Adrenal gland (tissue), 12 donors: ENCODE measurements around the gene GRK1. TPM values are rescaled to one million over a fixed set of nuclear protein-coding genes. Genes with fewer than 3 reads are reported as not detected.

ENCODE experiments used
- DNase-seq, 7 donors: peaks; one replicate each; pipeline ENCODE4 v3.0.0-alpha.2; 2019 to 2020
- H3K27ac ChIP-seq, 5 donors: fragments of 200-600 bp; sonication (generic) in 4 of 5; 1 replicate in 3 of 5; 2 replicates in 2 of 5; pipeline versions ENCODE4 v1.5.1 to v1.8.0; 2016 to 2020; ENCODE audit warnings: mild to moderate bottlenecking in 1 of 5
- H3K27me3 ChIP-seq: fragments of 200-600 bp; 2 replicates; pipeline ENCODE4 v1.8.0; 2021
- H3K36me3 ChIP-seq, 2 donors: fragments of 200-600 bp; replicated peaks in 1 of 2; 1 replicate in 1 of 2; 2 replicates in 1 of 2; pipeline versions ENCODE4 v1.5.1 to v1.8.0; 2018 to 2022
- H3K4me1 ChIP-seq, 2 donors: fragments of 200-600 bp; replicated peaks in 1 of 2; 1 replicate in 1 of 2; 2 replicates in 1 of 2; pipeline versions ENCODE4 v1.5.1 to v1.8.0; 2018 to 2021
- H3K4me3 ChIP-seq, 4 donors: fragments of 200-600 bp; sonication (generic) in 3 of 4; one replicate each; pipeline ENCODE4 v1.5.1; 2016 to 2018
- H3K9me3 ChIP-seq, 3 donors: fragments of 200-600 bp; sonication (generic) in 1 of 3; replicated peaks in 1 of 3; 1 replicate in 2 of 3; 2 replicates in 1 of 3; pipeline versions ENCODE4 v1.5.1 to v1.8.0; 2016 to 2021
- CTCF ChIP-seq, 6 experiments: fragments of 450-650 bp in 4 of 6; fragments of 200-600 bp in 2 of 6; sonication (generic) in 1 of 6; IDR thresholded peaks; 1 replicate in 5 of 6; 2 replicates in 1 of 6; pipeline versions ENCODE4 v1.5.1 to v1.8.0; 2016 to 2021; ENCODE audit warnings: antibody characterized with exemption in 6 of 6, mild to moderate bottlenecking in 2 of 6, moderate library complexity in 1 of 6
- POLR2A ChIP-seq, 2 donors: fragments of 450-650 bp; IDR thresholded peaks; one replicate each; pipeline ENCODE4 v1.6.1; 2017; ENCODE audit warnings: antibody characterized with exemption in 2 of 2, mild to moderate bottlenecking in 2 of 2, moderate library complexity in 1 of 2
- WGBS, 4 donors: extraction: QIAGEN DNeasy Blood & Tissue Kit in 2 of 4; methylation state at CpG; one replicate each; pipeline versions ENCODE4 v1.1.5 to v1.1.7; 2013 to 2017; 5-methylcytosine and 5-hydroxymethylcytosine counted together
- intact Hi-C, 2 donors: fragments of 100-400 bp; cut with DNase I; formaldehyde crosslinking; loops; one replicate each; pipeline versions ENCODE4 v1.14.1 to v1.15.0; 2022 to 2023
- polyA plus RNA-seq, 3 donors: library from polyadenylated mRNA; stranded (reverse); fragments of 200-250 nt in 2 of 3; fragments of 350-450 nt in 1 of 3; fragmentation: Illumina TruSeq in 1 of 3; extraction: RNeasy Lipid Tissue Mini Kit (QIAGEN cat#74804) in 1 of 3; gene quantifications; one replicate each; pipeline ENCODE4 v1.2.3, GENCODE V29; 2013 to 2014
- total RNA-seq, 9 donors: library from RNA; depleted of rRNA in 4 of 9; stranded (reverse); fragments of >200 nt in 4 of 9; fragments of 120-200 nt in 1 of 9; fragmentation: NEBNext Ultra II Directional in 1 of 9; extraction: Animal tissue kit (Norgen Biotek cat#: 25700) in 1 of 9; gene quantifications; one replicate each; pipeline versions ENCODE4 v1.1.0 to v1.2.4, GENCODE V29; 2013 to 2023
- donor health status: healthy with polysubstance abuse.
- donor health status: Bipolar disorder and iron deficiency.
- donor health status: DM: yes; HTN: yes; CAD: no.
- donor health status: DM: no; HTN: no; CAD: no.
- donor health status: DM: no; HTN: no; CAD: no.
- donor health status: DM: yes; HTN: yes; CAD: no.

The GRK1 gene
- total and polyA plus RNA-seq, 12 donors = 0.04 to 0.38 (median 0.22) TPM; not detected in 9

GRCh38 chr13:113631341-113632095 is 35.5 kb upstream of the GRK1 start:
- no peak overlapping the region for H3K4me3 ChIP-seq
- peaks cover 0 to 45% of the 10 kb centered on the region in 2 donors for H3K36me3 ChIP-seq
- H3K27me3 ChIP-seq = no peaks in the 10 kb centered on the region
- no peak overlapping the region for H3K27ac ChIP-seq
- no peak for TF ChIP-seq CTCF (IDR thresholded peaks at IDR 0.05)
- TF ChIP-seq POLR2A (IDR thresholded peaks at IDR 0.05) = no peak
- intact Hi-C loops = no loop called here
- 95 to 97% (median 96%) methylated on average over 31 to 42 of the region's 42 CpGs for WGBS, 4 donors
- DNase-seq = no peak
- no peaks in the 10 kb centered on the region for H3K9me3 ChIP-seq
- no peaks in the 10 kb centered on the region for H3K4me1 ChIP-seq

- Histone ChIP-seq H3K4me3 (no peak overlapping the region), H3K36me3 (peaks cover 0 to 59% of the 10 kb centered on the region in 2 donors), H3K27ac (no peak overlapping the region), H3K27me3 (no peaks in the 10 kb centered on the region), H3K9me3 (no peaks in the 10 kb centered on the region), H3K4me1 (no peaks in the 10 kb centered on the region)
- no peak for TF ChIP-seq POLR2A (IDR thresholded peaks at IDR 0.05)
- 95 to 97% (median 96%) methylated on average over 32 to 38 of the region's 38 CpGs for WGBS, 4 donors
- intact Hi-C loops = no loop called here
- no peak for DNase-seq
Measured at GRCh38 chr13:113632706-113633484, 34.1 kb upstream of the GRK1 start.

GRCh38 chr13:113633485-113633873 is 33.5 kb upstream of the GRK1 start:
- DNase-seq = no peak
- no peak for TF ChIP-seq CTCF (IDR thresholded peaks at IDR 0.05)
- no peak for TF ChIP-seq POLR2A (IDR thresholded peaks at IDR 0.05)
- H3K27me3 ChIP-seq = no peaks in the 10 kb centered on the region
- WGBS, 4 donors = 94 to 98% (median 97%) methylated on average over 18 of the region's 18 CpGs
- intact Hi-C loops = no loop called here
- H3K9me3 ChIP-seq = no peaks in the 10 kb centered on the region
- no peak overlapping the region for H3K4me3 ChIP-seq
- no peak overlapping the region for H3K27ac ChIP-seq
- H3K36me3 ChIP-seq = peaks cover 0 to 65% of the 10 kb centered on the region in 2 donors
- no peaks in the 10 kb centered on the region for H3K4me1 ChIP-seq

- no peak overlapping the region for H3K27ac ChIP-seq
- DNase-seq = no peak
- H3K4me1 ChIP-seq = no peaks in the 10 kb centered on the region
- no peaks in the 10 kb centered on the region for H3K9me3 ChIP-seq
- TF ChIP-seq POLR2A (IDR thresholded peaks at IDR 0.05) = no peak
- no peak for TF ChIP-seq CTCF (IDR thresholded peaks at IDR 0.05)
- WGBS, 4 donors = 92 to 96% (median 95%) methylated on average over 16 of the region's 16 CpGs
- intact Hi-C loops = no loop called here
- peaks cover 0 to 65% of the 10 kb centered on the region in 2 donors for H3K36me3 ChIP-seq
- no peaks in the 10 kb centered on the region for H3K27me3 ChIP-seq
- no peak overlapping the region for H3K4me3 ChIP-seq
Measured at GRCh38 chr13:113634279-113635047, 32.6 kb upstream of the GRK1 start.
